ENCODE measurements around the gene GAGE12D.
"Not testable (repeated sequence)": the region's sequence is repeated elsewhere in the genome, so short reads cannot be mapped to it uniquely, and the experiment has no call there.

The GAGE12D gene

GRCh38 chrX:49541433-49541832 is at the start of gene GAGE12D:
TSS of gene GAGE12D (plus strand) at chrX:49541733. CDS start at chrX:49542888, 1,155 bp downstream.
- DNase-seq (ENCODE audit: low spot score); in situ Hi-C loops (cut with MboI; ENCODE audit: low pct_unique_long_range_greater_than_20kb, low sequenced_read_pairs, unreplicated experiment): not testable (repeated sequence)

- in situ Hi-C loops (cut with MboI; ENCODE audit: low pct_unique_long_range_greater_than_20kb, low sequenced_read_pairs, unreplicated experiment); DNase-seq (ENCODE audit: low spot score): not testable (repeated sequence)
These were observed 9.7 kb upstream of the GAGE12D start, which contains the start of gene GAGE12C for GRCh38 chrX:49531877-49532276. TSS of gene GAGE12C (plus strand) at chrX:49532177. CDS start at chrX:49533332, 1,155 bp downstream.

GRCh38 chrX:49550989-49551388 is 9.5 kb downstream of the GAGE12D start, which contains the start of gene GAGE12E:
TSS of gene GAGE12E (plus strand) at chrX:49551289. CDS start at chrX:49552444, 1,155 bp downstream.
- in situ Hi-C loops (cut with MboI; ENCODE audit: low pct_unique_long_range_greater_than_20kb, low sequenced_read_pairs, unreplicated experiment); DNase-seq (ENCODE audit: low spot score): not testable (repeated sequence)

GRCh38 chrX:49560542-49560941 is 19.0 kb downstream of the GAGE12D start, which contains the start of gene GAGE12F:
TSS of gene GAGE12F (plus strand) at chrX:49560842. CDS start at chrX:49561997, 1,155 bp downstream.
- in situ Hi-C loops (cut with MboI; ENCODE audit: low pct_unique_long_range_greater_than_20kb, low sequenced_read_pairs, unreplicated experiment); DNase-seq (ENCODE audit: low spot score): not testable (repeated sequence)

GRCh38 chrX:49568728-49569127 is 27.2 kb downstream of the GAGE12D start:
- DNase-seq (ENCODE audit: low spot score); in situ Hi-C loops (cut with MboI; ENCODE audit: low pct_unique_long_range_greater_than_20kb, low sequenced_read_pairs, unreplicated experiment): not testable (repeated sequence)

GRCh38 chrX:49569152-49569551 is 27.6 kb downstream of the GAGE12D start:
- in situ Hi-C loops (cut with MboI; ENCODE audit: low pct_unique_long_range_greater_than_20kb, low sequenced_read_pairs, unreplicated experiment); DNase-seq (ENCODE audit: low spot score): not testable (repeated sequence)

- in situ Hi-C loops (cut with MboI; ENCODE audit: low pct_unique_long_range_greater_than_20kb, low sequenced_read_pairs, unreplicated experiment); DNase-seq (ENCODE audit: low spot score): not testable (repeated sequence)
These were observed 28.6 kb downstream of the GAGE12D start, which contains the start of gene GAGE12G for GRCh38 chrX:49570100-49570499. TSS of gene GAGE12G (plus strand) at chrX:49570400. CDS start at chrX:49571555, 1,155 bp downstream.

- in situ Hi-C loops (cut with MboI; ENCODE audit: low pct_unique_long_range_greater_than_20kb, low sequenced_read_pairs, unreplicated experiment); DNase-seq (ENCODE audit: low spot score): not testable (repeated sequence)
These were observed 38.1 kb downstream of the GAGE12D start, which contains the start of gene GAGE12H for GRCh38 chrX:49579649-49580048. TSS of gene GAGE12H (plus strand) at chrX:49579949. CDS start at chrX:49581104, 1,155 bp downstream.

GRCh38 chrX:49589196-49589595 is 47.7 kb downstream of the GAGE12D start, which contains the start of gene GAGE2A:
TSS of gene GAGE2A (plus strand) at chrX:49589496. CDS start at chrX:49590651, 1,155 bp downstream.
- in situ Hi-C loops (cut with MboI; ENCODE audit: low pct_unique_long_range_greater_than_20kb, low sequenced_read_pairs, unreplicated experiment); DNase-seq (ENCODE audit: low spot score): not testable (repeated sequence)

GRCh38 chrX:49589769-49590478 is 48.4 kb downstream of the GAGE12D start:
- DNase-seq (ENCODE audit: low spot score); in situ Hi-C loops (cut with MboI; ENCODE audit: low pct_unique_long_range_greater_than_20kb, low sequenced_read_pairs, unreplicated experiment): not testable (repeated sequence)

- DNase-seq (ENCODE audit: low spot score); in situ Hi-C loops (cut with MboI; ENCODE audit: low pct_unique_long_range_greater_than_20kb, low sequenced_read_pairs, unreplicated experiment): not testable (repeated sequence)
These were observed 49.0 kb downstream of the GAGE12D start for GRCh38 chrX:49590488-49590887.
